GM18499 (cell line): ENCODE measurements around the gene LYPLAL1.
"Not testable (repeated sequence)": the region's sequence is repeated elsewhere in the genome, so short reads cannot be mapped to it uniquely, and the experiment has no call there.

Source experiments
- ATAC-seq: cut with Tn5 transposase; IDR thresholded peaks from one replicate; pipeline ENCODE4 v1.9.1; 2021; ENCODE audit warnings: moderate number of reproducible peaks; ENCODE audit not compliant: insufficient read depth, unreplicated experiment

The LYPLAL1 gene

DNA sequence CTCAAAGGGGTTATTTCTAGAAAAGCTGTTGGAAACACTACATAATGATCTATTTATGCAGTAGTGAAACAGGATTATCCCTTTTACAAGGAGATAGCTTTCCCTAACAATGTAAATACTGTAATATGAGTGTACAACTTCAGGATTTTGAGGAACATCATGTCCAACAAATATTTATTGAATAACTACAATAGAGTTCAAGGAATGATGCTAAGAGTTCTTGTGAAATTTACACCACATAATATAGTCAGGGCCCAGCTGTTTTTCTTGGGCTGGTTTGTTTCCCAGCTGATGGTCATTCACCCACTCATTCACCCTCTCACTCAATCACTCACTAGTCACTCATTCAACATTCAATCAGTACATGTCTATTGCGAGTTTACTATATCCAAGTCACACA, 12.3 kb upstream of the LYPLAL1 start:
- ATAC-seq: no peak

DNA sequence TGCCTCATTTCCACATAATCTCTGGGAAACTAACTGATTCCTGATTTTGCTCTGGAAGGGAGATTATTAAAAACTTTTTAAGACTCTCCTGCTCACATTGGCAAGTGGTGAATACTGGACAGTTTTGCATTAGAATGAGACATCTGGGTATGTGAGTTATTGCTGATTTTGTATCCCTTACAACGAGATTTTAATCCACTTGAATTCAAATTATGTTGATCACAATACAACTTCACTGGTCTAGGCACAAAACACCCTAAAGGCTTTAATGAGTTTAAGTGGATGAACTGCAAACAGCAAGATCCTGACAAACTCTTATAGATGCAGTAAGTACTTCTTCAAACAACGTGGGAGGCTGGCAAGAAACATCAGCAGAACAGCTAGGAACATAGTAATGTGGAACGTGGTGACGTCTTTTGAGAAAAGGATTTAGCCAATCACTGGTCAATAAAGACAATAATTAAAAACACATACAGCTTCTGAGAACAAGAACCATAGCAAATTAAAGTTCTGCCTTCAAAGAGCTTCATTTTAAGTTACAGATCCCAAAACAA, 10.2 kb upstream of the LYPLAL1 start:
- ATAC-seq: no peak

GRCh38 chr1:219171192-219171935, 2.3 kb upstream of the LYPLAL1 start:
- no peak for ATAC-seq

GRCh38 chr1:219172821-219173220, 857 bp upstream of the LYPLAL1 start:
- no peak for ATAC-seq

DNA sequence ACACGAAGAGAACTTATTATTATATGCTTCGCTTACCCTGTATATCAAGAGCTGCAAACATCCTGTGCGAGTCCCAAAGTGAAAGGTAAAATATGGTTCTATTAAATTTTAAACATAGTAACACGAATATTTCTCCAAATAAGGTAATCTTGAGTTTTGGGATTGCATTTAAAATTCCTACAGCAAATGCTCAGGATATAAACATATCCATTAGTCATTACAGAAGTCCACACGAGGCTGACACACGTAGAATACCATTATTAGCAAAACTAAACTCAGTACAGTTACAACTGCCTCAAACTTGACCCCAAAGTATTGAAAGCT, 282 bp upstream of the LYPLAL1 start:
- ATAC-seq: peak; percentile 42

DNA sequence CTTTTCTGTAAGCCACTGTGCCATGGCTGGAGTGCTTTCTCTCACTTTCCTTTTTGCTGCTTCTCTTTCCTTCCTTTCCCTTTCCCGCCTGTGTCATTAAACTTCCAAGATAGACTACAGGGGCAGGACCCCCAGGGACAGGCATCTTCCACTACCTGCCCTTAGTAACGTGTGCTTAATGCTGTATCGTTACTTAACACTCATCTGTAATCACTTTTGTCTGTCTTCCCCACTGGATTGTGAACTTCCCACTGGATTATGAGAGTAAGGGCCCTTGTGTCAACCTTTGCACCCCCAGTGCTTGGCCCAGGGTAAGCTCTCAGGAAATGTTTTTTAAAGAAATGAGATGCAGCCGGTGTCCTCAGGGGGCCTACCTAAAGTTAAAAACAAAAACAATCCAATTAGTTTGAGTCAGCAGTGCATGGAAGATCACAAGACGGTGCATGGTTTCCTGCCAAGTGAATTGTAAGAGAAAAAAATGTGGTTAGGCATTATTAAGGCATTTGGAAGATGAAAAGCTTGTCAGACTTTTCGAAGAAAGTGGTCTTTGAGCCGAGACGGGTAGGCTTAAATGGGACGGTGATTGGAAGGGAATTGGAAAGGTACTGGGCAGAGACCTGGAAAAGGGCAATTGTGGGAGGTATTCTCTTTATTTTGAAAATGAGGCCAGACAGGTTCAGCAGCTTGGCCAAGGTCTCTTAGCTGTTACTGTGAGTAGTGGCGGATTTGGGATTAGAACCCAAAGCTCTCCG, 958 bp downstream of the LYPLAL1 start:
- peak; percentile 27 for ATAC-seq

- ATAC-seq: no peak
Measured at GRCh38 chr1:219175212-219175564, 1.5 kb downstream of the LYPLAL1 start.

- no peak for ATAC-seq
Measured at GRCh38 chr1:219176168-219176567, 2.5 kb downstream of the LYPLAL1 start.

DNA sequence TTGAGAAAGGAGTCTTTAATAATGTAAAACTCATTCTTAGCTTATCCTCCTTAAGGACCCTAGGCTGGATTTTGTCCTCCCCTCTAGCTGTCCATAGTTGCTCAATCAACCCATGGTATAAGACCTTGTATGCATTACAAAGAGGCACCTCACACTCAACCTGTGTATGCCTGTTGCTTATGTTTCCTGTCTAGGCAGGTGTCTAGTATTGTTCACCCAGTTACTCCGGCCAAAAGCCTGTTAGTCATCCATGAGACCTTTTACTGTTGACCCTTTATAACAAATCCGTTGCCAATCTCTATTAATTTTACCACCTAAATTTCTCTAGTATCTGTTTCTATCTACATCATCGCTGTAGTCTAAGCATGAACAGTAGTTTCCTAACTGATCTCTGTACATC, 3.7 kb downstream of the LYPLAL1 start:
- peak; percentile 21 for ATAC-seq

GRCh38 chr1:219177940-219178339, 4.3 kb downstream of the LYPLAL1 start:
- ATAC-seq: no peak

GRCh38 chr1:219179293-219179692, 5.6 kb downstream of the LYPLAL1 start:
- no peak for ATAC-seq

DNA sequence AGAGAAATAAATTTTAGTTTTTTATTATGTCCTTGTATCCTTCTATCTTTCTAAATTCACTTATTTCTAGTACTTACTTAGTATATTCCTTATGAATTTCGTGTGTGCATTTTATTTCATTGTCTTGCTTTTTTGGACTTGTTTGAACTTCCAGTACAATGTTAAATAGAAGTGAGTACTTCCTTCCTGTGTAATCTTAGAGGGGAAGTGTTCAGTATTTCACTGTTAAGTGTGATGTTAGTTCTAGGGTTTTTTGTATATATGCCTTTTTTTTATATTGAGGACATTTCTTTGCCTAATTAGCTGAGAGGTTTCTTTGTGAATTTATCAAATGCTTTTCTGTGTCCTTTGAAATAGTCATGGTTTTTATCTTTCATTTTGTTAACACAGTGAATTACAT, 10.7 kb downstream of the LYPLAL1 start:
- no peak for ATAC-seq

DNA sequence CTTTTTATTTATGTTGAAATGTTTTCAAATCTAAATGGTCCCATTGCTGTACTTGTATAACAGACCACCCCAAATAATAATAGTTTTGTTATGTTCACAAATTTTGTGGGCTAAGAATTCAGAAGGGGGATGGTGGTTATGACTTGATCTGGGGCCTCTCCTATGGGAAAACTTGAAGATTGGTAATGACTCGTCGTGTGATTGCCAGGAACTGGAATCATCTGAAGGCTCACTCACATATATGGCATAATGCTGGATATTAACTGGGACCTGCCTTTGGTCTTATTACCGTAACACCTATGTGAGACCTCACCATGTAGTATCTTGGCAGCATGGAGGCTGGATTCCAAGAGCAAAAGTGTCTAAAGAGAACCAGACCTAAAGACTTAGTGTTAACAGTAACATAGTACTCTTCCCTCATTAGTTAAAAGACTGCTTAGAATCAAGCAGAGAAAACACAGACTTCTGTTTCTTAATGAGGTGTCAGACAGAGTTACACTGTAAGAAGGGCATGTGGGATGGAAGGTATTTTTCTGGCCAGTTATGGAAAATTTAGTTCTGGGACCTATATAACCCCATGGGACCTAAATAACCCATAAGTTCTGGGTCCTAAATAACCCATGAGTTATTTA, 11.9 kb downstream of the LYPLAL1 start:
- no peak for ATAC-seq

GRCh38 chr1:219188331-219188803, 14.7 kb downstream of the LYPLAL1 start:
- no peak for ATAC-seq

DNA sequence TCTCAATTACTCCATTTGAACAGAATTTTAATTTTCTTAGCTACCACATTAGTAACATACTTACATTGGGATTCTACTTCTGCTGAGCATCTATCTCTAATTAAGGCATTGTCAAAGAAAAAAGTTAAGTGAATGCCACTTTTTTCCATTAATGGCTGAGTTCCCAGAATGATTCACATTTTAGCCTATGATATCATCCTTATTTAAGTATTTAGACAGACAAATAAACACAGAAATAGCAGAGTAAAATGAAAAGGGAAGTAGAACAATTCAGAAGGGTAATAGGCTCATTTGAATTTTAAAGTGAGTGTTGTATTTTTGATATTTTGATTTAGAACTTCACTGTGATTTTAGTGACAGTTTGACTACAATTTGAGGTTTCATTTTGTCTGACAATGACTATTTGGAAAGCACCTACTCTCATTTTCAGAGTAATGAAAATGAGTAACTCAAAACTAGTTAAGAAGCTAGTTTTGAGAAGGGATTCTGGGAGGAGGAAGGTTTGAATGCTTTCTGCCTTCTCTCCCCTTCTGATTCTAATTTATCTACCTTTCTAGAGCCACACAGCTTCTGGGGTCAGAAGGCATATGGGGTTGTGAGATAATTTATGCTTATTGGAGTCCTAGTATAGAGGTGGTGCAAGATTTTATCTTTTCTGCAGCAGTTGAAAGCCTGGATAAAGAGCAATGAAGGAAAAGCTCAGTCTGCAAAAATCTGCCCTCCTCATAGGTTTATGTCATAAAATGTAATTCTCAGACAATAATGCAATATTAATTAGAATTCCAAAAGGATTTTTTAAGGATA, 15.5 kb downstream of the LYPLAL1 start:
- peak; percentile 83 for ATAC-seq

GRCh38 chr1:219189952-219190351, 16.3 kb downstream of the LYPLAL1 start:
- no peak for ATAC-seq

GRCh38 chr1:219190605-219191004, 16.9 kb downstream of the LYPLAL1 start:
- no peak for ATAC-seq

DNA sequence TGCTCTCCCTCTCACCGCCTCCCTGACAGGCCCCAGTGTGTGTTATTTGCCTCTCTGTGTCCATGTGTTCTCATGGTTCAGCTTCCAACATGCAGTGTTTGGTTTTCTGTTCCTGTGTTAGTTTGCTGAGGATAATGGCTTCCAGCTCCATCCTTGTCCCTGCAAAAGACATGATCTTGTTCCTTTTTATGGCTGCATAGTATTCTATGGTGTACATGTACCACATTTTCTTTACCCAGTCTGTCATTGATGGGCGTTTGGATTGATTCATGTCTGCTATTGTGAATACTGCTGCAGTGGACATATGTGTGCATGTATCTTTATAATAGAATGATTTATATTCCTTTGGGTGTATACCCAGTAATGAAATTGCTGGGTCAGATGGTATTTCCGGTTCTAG, 22.2 kb downstream of the LYPLAL1 start:
- not testable (repeated sequence) for ATAC-seq

GRCh38 chr1:219201656-219202055, 28.0 kb downstream of the LYPLAL1 start:
- ATAC-seq: no peak

DNA sequence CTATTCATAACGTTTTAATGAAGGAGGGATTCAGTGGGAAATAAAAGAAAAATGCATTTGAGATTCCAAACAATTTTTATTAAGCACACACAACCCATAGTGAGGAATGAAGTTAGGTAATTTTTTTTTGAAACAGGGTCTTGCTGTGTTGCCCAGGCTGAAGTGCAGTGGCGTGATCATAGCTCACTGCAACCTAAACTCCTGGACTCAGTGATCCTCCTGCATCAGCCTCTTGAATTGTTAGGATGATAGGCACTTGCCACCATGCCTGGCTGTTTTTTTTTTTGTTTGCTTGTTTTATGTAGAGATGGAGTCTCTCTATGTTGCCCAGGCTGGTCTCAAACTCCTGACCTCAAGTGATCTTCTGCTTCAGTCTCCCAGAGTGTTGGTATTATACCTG, 28.9 kb downstream of the LYPLAL1 start:
- no peak for ATAC-seq
